ENCODE measurements around the gene ZFAND5. TPM values are rescaled to one million over a fixed set of nuclear protein-coding genes. Genes with fewer than 3 reads are reported as not detected.

The ZFAND5 gene
- polyA plus RNA-seq, 2 of the 4 experiments (the other 2 are of a cell fraction), result 135 to 234 TPM

- TF ChIP-seq NPAS2 (CRISPR knock-in tag; IDR thresholded peaks at IDR 0.05; ENCODE audit: borderline replicate concordance) (no peak), MAFK (IDR thresholded peaks at IDR 0.05; ENCODE audit: partially characterized antibody) (peak; percentile 31), SMC3 (IDR thresholded peaks at IDR 0.05) (peak; percentile 13; the same call in 2 of the 3 replicates), HES2 (IDR thresholded peaks at IDR 0.05) (no peak), PBX3 (IDR thresholded peaks at IDR 0.05) (no peak)
Measured at GRCh38 chr9:72363908-72364678, 915 bp downstream of the ZFAND5 start (continued).

- peak overlapping the region; percentile 91 for H3K4me3 ChIP-seq
- H3K9me3 ChIP-seq, result no peaks in the 10 kb centered on the region
- peaks cover 43% of the 10 kb centered on the region for H3K4me1 ChIP-seq
- no peak for ATAC-seq
- CTCF ChIA-PET, result interaction anchor here (0.6 to 2.4 kb wide), 6 partner anchors 12 to 229 kb away, joined by 3 to 11 read pairs (median 4); no protein-coding TSS in a partner anchor
- TF ChIP-seq REST (IDR thresholded peaks at IDR 0.05) (peak; percentile 39; the same call in 1 of the 2 replicates), JUN (IDR thresholded peaks at IDR 0.05) (peak in 1 of 2 experiments; percentile 15; a peak in 2 of 5 replicates), MAX (IDR thresholded peaks at IDR 0.05) (no peak)
- POLR2A ChIA-PET, result interaction anchor here (0.7 to 5.6 kb wide), 16 partner anchors 8 to 390 kb away, joined by 3 to 119 read pairs (median 4); no protein-coding TSS in a partner anchor
- DNase-seq (ENCODE audit: low read depth in 1 of 2, low spot score in 1 of 2), result peak in 1 of 2 experiments; percentile 39
- no peak for FAIRE-seq
- peak overlapping the region; percentile 90 for H3K4me2 ChIP-seq
- WGBS (ENCODE audit: missing lambda C conversion rate), result 4% methylated on average over 2 of the region's 2 CpGs
- peak overlapping the region; percentile 99 for H3K27ac ChIP-seq
Measured at GRCh38 chr9:72363236-72363635, 1.8 kb downstream of the ZFAND5 start.

- Histone ChIP-seq H3K4me3 (peak overlapping the region; percentile 91), H3K4me1 (peaks cover 48% of the 10 kb centered on the region), H3K4me2 (peak overlapping the region; percentile 90), H3K27ac (peak overlapping the region; percentile 99), H3K9me3 (no peaks in the 10 kb centered on the region)
- FAIRE-seq (peak; percentile 80), ATAC-seq (peak; percentile 33 to 35; a peak in 4 of 6 replicates), DNase-seq (ENCODE audit: low read depth in 1 of 2, low spot score in 1 of 2) (peak; percentile 50 to 84)
- CTCF ChIA-PET, result interaction anchor here (0.6 to 2.4 kb wide), 10 partner anchors 12 to 240 kb away, joined by 3 to 11 read pairs (median 3); no protein-coding TSS in a partner anchor
- TF ChIP-seq NFE2L2 (conservative IDR thresholded peaks at IDR 0.05; ENCODE audit: low read length) (no peak), HOXB5 (CRISPR knock-in tag; IDR thresholded peaks at IDR 0.05) (no peak), RAD21 (conservative IDR thresholded peaks at IDR 0.05 in 1 of 2, IDR thresholded peaks at IDR 0.05 in 1 of 2) (peak in 1 of 2 experiments; percentile 2; a peak in 1 of 5 replicates), MAX (IDR thresholded peaks at IDR 0.05) (peak; percentile 40; the same call in 1 of the 2 replicates), USF2 (IDR thresholded peaks at IDR 0.05) (peak; percentile 81)
- POLR2A ChIA-PET, result interaction anchor here (0.7 to 5.6 kb wide), 16 partner anchors 8 to 390 kb away, joined by 3 to 119 read pairs (median 4); no protein-coding TSS in a partner anchor
- WGBS (ENCODE audit: missing lambda C conversion rate), result 2% methylated on average over 2 of the region's 2 CpGs
Measured at GRCh38 chr9:72362680-72363139, 2.3 kb downstream of the ZFAND5 start.
